Activated CD8-positive, alpha-beta T cell treated with anti-CD3 and anti-CD28 coated beads, Interleukin-2, amount 10 ng/mL, durations not matched to agents 7 days and 5 days (primary cell): Measurements from ENCODE around the gene GJA1. TPM values are rescaled to one million over a fixed set of nuclear protein-coding genes. Genes with fewer than 3 reads are reported as not detected.
A peak's percentile ranks its signal among the peaks of the same experiment; 100 is the strongest.
"Not testable (repeated sequence)": the region's sequence is repeated elsewhere in the genome, so short reads cannot be mapped to it uniquely, and the experiment has no call there.

Experiments used
- ATAC-seq: fragments of 150-1000 bp; cut with Tn5 transposase; one replicate; pipeline ENCODE4 v1.10.0; 2021; ENCODE audit warnings: moderate library complexity
- CTCF ChIA-PET: fragments of 350-600 bp; sonication (Branson Sonifier 250); formaldehyde crosslinking; loops from one replicate; lab custom pipeline; 2021; ENCODE audit warnings: antibody characterized with exemption; lab: Charles Lee
- POLR2A ChIA-PET: fragments of 350-600 bp; sonication (Branson Sonifier 250); formaldehyde crosslinking; loops from one replicate; lab custom pipeline; 2021; ENCODE audit warnings: antibody characterized with exemption; lab: Charles Lee
- DNase-seq: peaks from one replicate; pipeline ENCODE4 v3.0.0-alpha.2; 2020
- H3K27ac Mint-ChIP-seq: one replicate; pipeline ENCODE4 v1.8.0; 2021; ENCODE audit warnings: mild to moderate bottlenecking, mixed read lengths
- H3K27me3 Mint-ChIP-seq: one replicate; pipeline ENCODE4 v1.8.0; 2021; ENCODE audit warnings: low read depth, mixed read lengths
- H3K36me3 Mint-ChIP-seq: one replicate; pipeline ENCODE4 v1.8.0; 2021; ENCODE audit warnings: low read depth, mixed read lengths
- H3K4me1 Mint-ChIP-seq: one replicate; pipeline ENCODE4 v1.8.0; 2021; ENCODE audit warnings: low read depth, mixed read lengths
- H3K4me3 Mint-ChIP-seq: one replicate; pipeline ENCODE4 v1.8.0; 2021; ENCODE audit warnings: mild to moderate bottlenecking, mixed read lengths
- H3K9me3 Mint-ChIP-seq: one replicate; pipeline ENCODE4 v1.8.0; 2022; ENCODE audit warnings: mixed read lengths; ENCODE audit not compliant: insufficient read depth
- total RNA-seq, 2 experiments: library from RNA; stranded (reverse); gene quantifications; one replicate each; pipeline ENCODE4 v1.2.3, GENCODE V29; 2021

GJA1 gene
- not detected for total RNA-seq

GRCh38 chr6:121435444-121436069 is at the start of gene GJA1:
Gene GJA1, plus strand, starts transcription at chr6:121435646. Its CDS starts 11,202 bp downstream, at chr6:121446848.
- DNase-seq (no peak), ATAC-seq (no peak)
- CTCF ChIA-PET, result interaction anchor here (1.2 kb wide), 1 partner anchor 414 kb away, joined by 3 read pairs; no protein-coding TSS in a partner anchor
- Mint-ChIP-seq H3K4me1 (peaks cover 16% of the 10 kb centered on the region), H3K27ac (no peak within 1 kb of the TSS), H3K9me3 (no peaks in the 10 kb centered on the region), H3K4me3 (peak within 1 kb of the TSS; percentile 72), H3K36me3 (peaks cover 2% of the 10 kb centered on the region), H3K27me3 (peaks cover 25% of the 10 kb centered on the region)
- POLR2A ChIA-PET, result no interaction called here

GRCh38 chr6:121386551-121386950 is 48.9 kb upstream of the GJA1 start:
- H3K27ac Mint-ChIP-seq, H3K4me1 Mint-ChIP-seq, H3K27me3 Mint-ChIP-seq, H3K36me3 Mint-ChIP-seq, DNase-seq, CTCF ChIA-PET, H3K9me3 Mint-ChIP-seq, H3K4me3 Mint-ChIP-seq, ATAC-seq, POLR2A ChIA-PET: not testable (repeated sequence)

GRCh38 chr6:121389419-121389818 is 46.0 kb upstream of the GJA1 start:
- Mint-ChIP-seq H3K36me3 (no peaks in the 10 kb centered on the region), H3K4me3 (no peak overlapping the region), H3K4me1 (no peaks in the 10 kb centered on the region), H3K27me3 (no peaks in the 10 kb centered on the region), H3K27ac (no peak overlapping the region), H3K9me3 (no peaks in the 10 kb centered on the region)
- ATAC-seq (no peak), DNase-seq (no peak)
- CTCF ChIA-PET, result no interaction called here
- POLR2A ChIA-PET, result no interaction called here

GRCh38 chr6:121393731-121394505 is 41.5 kb upstream of the GJA1 start:
- ChIA-PET CTCF (no interaction called here), POLR2A (no interaction called here)
- no peak overlapping the region for H3K4me3 Mint-ChIP-seq

GRCh38 chr6:121395736-121396135 is 39.7 kb upstream of the GJA1 start:
- H3K27me3 Mint-ChIP-seq, result no peaks in the 10 kb centered on the region
- no peak for ATAC-seq
- H3K36me3 Mint-ChIP-seq, result no peaks in the 10 kb centered on the region
- H3K27ac Mint-ChIP-seq, result no peak overlapping the region
- no peaks in the 10 kb centered on the region for H3K4me1 Mint-ChIP-seq
- no peaks in the 10 kb centered on the region for H3K9me3 Mint-ChIP-seq
- CTCF ChIA-PET, result no interaction called here
- POLR2A ChIA-PET, result no interaction called here
- no peak for DNase-seq
- H3K4me3 Mint-ChIP-seq, result no peak overlapping the region

More at GRCh38 chr6:121393731-121394505, 41.5 kb upstream of the GJA1 start:
- no peak for ATAC-seq
- DNase-seq, result no peak
- no peaks in the 10 kb centered on the region for H3K27me3 Mint-ChIP-seq
- H3K4me1 Mint-ChIP-seq, result no peaks in the 10 kb centered on the region
- no peaks in the 10 kb centered on the region for H3K36me3 Mint-ChIP-seq
- H3K9me3 Mint-ChIP-seq, result no peaks in the 10 kb centered on the region
- no peak overlapping the region for H3K27ac Mint-ChIP-seq

GRCh38 chr6:121397188-121397587 is 38.3 kb upstream of the GJA1 start:
- H3K36me3 Mint-ChIP-seq, H3K27me3 Mint-ChIP-seq, H3K4me3 Mint-ChIP-seq, DNase-seq, H3K27ac Mint-ChIP-seq, H3K4me1 Mint-ChIP-seq, ATAC-seq, H3K9me3 Mint-ChIP-seq, CTCF ChIA-PET, POLR2A ChIA-PET: not testable (repeated sequence)

GRCh38 chr6:121398127-121398526 is 37.3 kb upstream of the GJA1 start:
- Mint-ChIP-seq H3K27me3 (no peaks in the 10 kb centered on the region), H3K4me3 (no peak overlapping the region), H3K4me1 (no peaks in the 10 kb centered on the region), H3K9me3 (no peaks in the 10 kb centered on the region), H3K27ac (no peak overlapping the region), H3K36me3 (no peaks in the 10 kb centered on the region)
- POLR2A ChIA-PET, result no interaction called here
- DNase-seq (no peak), ATAC-seq (no peak)
- CTCF ChIA-PET, result no interaction called here

- CTCF ChIA-PET, result no interaction called here
Observed at GRCh38 chr6:121399966-121400365, 35.5 kb upstream of the GJA1 start.

GRCh38 chr6:121403964-121404363 is 31.5 kb upstream of the GJA1 start:
- Mint-ChIP-seq H3K9me3 (no peaks in the 10 kb centered on the region), H3K27ac (no peak overlapping the region), H3K4me1 (no peaks in the 10 kb centered on the region), H3K36me3 (no peaks in the 10 kb centered on the region), H3K4me3 (no peak overlapping the region), H3K27me3 (no peaks in the 10 kb centered on the region)
- DNase-seq (no peak), ATAC-seq (no peak)
- POLR2A ChIA-PET, result no interaction called here
- CTCF ChIA-PET, result no interaction called here

More at GRCh38 chr6:121399966-121400365, 35.5 kb upstream of the GJA1 start:
- Mint-ChIP-seq H3K4me3 (no peak overlapping the region), H3K36me3 (no peaks in the 10 kb centered on the region), H3K9me3 (no peaks in the 10 kb centered on the region), H3K27ac (no peak overlapping the region), H3K4me1 (no peaks in the 10 kb centered on the region), H3K27me3 (no peaks in the 10 kb centered on the region)
- no peak for DNase-seq
- ATAC-seq, result no peak
- POLR2A ChIA-PET, result no interaction called here

GRCh38 chr6:121405306-121405705 is 30.1 kb upstream of the GJA1 start:
- Mint-ChIP-seq H3K4me1 (no peaks in the 10 kb centered on the region), H3K27me3 (no peaks in the 10 kb centered on the region), H3K36me3 (no peaks in the 10 kb centered on the region), H3K4me3 (no peak overlapping the region), H3K27ac (no peak overlapping the region), H3K9me3 (no peaks in the 10 kb centered on the region)
- POLR2A ChIA-PET, result no interaction called here
- DNase-seq (no peak), ATAC-seq (no peak)
- CTCF ChIA-PET, result interaction anchor here (0.5 kb wide), 1 partner anchor 112 kb away, joined by 3 read pairs; no protein-coding TSS in a partner anchor

GRCh38 chr6:121408321-121408720 is 27.1 kb upstream of the GJA1 start:
- Mint-ChIP-seq H3K36me3 (no peaks in the 10 kb centered on the region), H3K4me3 (no peak overlapping the region), H3K27me3 (no peaks in the 10 kb centered on the region), H3K27ac (no peak overlapping the region), H3K4me1 (no peaks in the 10 kb centered on the region), H3K9me3 (no peaks in the 10 kb centered on the region)
- POLR2A ChIA-PET, result no interaction called here
- CTCF ChIA-PET, result no interaction called here
- ATAC-seq (no peak), DNase-seq (no peak)

GRCh38 chr6:121413879-121414278 is 21.6 kb upstream of the GJA1 start:
- no peak for ATAC-seq
- DNase-seq, result no peak
- POLR2A ChIA-PET, result no interaction called here
- H3K4me3 Mint-ChIP-seq, result no peak overlapping the region
- H3K9me3 Mint-ChIP-seq, result no peaks in the 10 kb centered on the region
- CTCF ChIA-PET, result no interaction called here
- no peaks in the 10 kb centered on the region for H3K4me1 Mint-ChIP-seq
- H3K27me3 Mint-ChIP-seq, result no peaks in the 10 kb centered on the region
- H3K36me3 Mint-ChIP-seq, result no peaks in the 10 kb centered on the region
- H3K27ac Mint-ChIP-seq, result no peak overlapping the region
